OCI-LY3 (cell line): ENCODE results near the gene SMCO4.

Source experiments
- CTCF ChIP-seq: fragments of 200-600, 300-600 bp; sonication (generic); IDR thresholded peaks from 2 replicates; pipeline ENCODE4 v1.5.1; 2014; ENCODE audit warnings: antibody characterized with exemption, low read length, low read depth
- EZH2phosphoT487 ChIP-seq: fragments of 200-600 bp; shearing (Covaris generic); IDR thresholded peaks from 2 replicates; pipeline ENCODE4 v1.6.1; 2018; ENCODE audit warnings: antibody characterized with exemption, mixed run types, low read depth

- TF ChIP-seq CTCF (no peak), EZH2phosphoT487 (no peak)
Observed at GRCh38 chr11:93528757-93529645, 14.2 kb downstream of the SMCO4 start.
